ENCODE results near the gene C19orf33. TPM values are rescaled to one million over a fixed set of nuclear protein-coding genes. Genes with fewer than 3 reads are reported as not detected.

The C19orf33 gene
- polyA plus RNA-seq, 1 donor: 387 TPM

DNA sequence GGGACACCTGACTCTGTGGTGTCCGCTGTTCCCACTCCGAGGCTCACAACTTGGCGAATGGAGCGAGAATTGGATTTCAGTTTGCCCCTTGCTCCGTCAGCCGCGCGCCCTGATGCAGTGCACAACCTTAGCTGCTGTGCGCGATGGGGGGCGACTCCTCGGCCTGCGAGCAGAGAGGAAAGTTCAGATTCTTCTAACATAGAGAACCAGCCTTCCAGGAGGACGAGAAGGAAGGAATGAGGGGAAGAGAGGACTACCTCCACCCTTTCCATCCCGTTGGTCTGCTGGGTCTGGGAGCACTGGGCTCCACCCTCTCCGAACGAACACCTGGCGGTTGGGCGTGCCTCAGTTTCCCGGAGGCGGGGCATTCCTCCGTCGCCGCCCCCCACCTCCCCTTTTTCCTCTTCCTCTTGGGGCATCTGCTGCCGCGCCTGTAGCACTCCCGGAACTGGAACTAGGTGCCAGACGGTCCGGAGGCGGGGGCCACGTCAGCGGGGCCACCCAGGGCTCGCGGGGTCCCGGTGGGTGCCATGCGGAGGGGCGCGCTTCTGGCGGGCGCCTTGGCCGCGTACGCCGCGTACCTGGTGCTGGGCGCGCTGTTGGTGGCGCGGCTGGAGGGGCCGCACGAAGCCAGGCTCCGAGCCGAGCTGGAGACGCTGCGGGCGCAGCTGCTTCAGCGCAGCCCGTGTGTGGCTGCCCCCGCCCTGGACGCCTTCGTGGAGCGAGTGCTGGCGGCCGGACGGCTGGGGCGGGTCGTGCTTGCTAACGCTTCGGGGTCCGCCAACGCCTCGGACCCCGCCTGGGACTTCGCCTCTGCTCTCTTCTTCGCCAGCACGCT, 15.6 kb downstream of the C19orf33 start, which contains the start of gene KCNK6:
KCNK6 (plus strand) TSS at position 425 of the 838 bp plus-strand sequence; CDS start at position 531, 106 bp downstream.
- peak within 1 kb of the TSS; percentile 46 for H3K4me3 ChIP-seq (ENCODE audit: low read length)
- peak in 1 of 2 donors; percentile 62 for DNase-seq
- H3K4me1 ChIP-seq (ENCODE audit: control insufficient read depth, insufficient read depth, low read length): peaks cover 18% of the 10 kb centered on the region
- H3K27ac ChIP-seq (ENCODE audit: low read length): no peak within 1 kb of the TSS
- H3K36me3 ChIP-seq (ENCODE audit: control insufficient read depth, insufficient read depth, low read length): no peaks in the 10 kb centered on the region
- H3K27me3 ChIP-seq (ENCODE audit: control insufficient read depth, insufficient read depth, low read length): peaks cover 34% of the 10 kb centered on the region
- H3K9me3 ChIP-seq (ENCODE audit: control insufficient read depth, low read depth, low read length): no peaks in the 10 kb centered on the region
- no CpG with 5 or more reads among the region's 76 CpGs for WGBS (ENCODE audit: insufficient coverage, low lambda C conversion rate)

DNA sequence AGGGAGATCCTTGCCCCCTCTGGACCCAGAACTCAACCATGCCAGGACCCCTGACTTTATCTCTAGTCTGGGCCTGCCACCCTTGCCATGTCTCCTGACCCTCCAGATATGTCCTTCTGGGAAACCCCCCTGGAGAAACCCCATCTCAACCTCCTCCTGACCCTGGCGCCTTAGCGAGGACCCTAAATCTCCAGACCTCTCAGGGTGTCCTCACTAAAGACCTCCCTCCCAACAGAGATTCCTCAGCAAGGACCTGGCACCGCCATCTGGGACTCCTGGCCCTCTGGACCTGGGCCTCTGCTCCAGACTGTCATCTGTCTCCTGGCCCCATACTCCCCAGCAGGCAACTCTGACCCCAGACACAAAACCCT, 16.9 kb downstream of the C19orf33 start:
- Histone ChIP-seq H3K4me1 (ENCODE audit: control insufficient read depth, insufficient read depth, low read length) (peaks cover 13% of the 10 kb centered on the region), H3K9me3 (ENCODE audit: control insufficient read depth, low read depth, low read length) (no peaks in the 10 kb centered on the region), H3K27ac (ENCODE audit: low read length) (no peak overlapping the region), H3K27me3 (ENCODE audit: control insufficient read depth, insufficient read depth, low read length) (peaks cover 34% of the 10 kb centered on the region), H3K4me3 (ENCODE audit: low read length) (peak overlapping the region; percentile 3), H3K36me3 (ENCODE audit: control insufficient read depth, insufficient read depth, low read length) (no peaks in the 10 kb centered on the region)
- DNase-seq: no peak
- no CpG with 5 or more reads among the region's 3 CpGs for WGBS (ENCODE audit: insufficient coverage, low lambda C conversion rate)

DNA sequence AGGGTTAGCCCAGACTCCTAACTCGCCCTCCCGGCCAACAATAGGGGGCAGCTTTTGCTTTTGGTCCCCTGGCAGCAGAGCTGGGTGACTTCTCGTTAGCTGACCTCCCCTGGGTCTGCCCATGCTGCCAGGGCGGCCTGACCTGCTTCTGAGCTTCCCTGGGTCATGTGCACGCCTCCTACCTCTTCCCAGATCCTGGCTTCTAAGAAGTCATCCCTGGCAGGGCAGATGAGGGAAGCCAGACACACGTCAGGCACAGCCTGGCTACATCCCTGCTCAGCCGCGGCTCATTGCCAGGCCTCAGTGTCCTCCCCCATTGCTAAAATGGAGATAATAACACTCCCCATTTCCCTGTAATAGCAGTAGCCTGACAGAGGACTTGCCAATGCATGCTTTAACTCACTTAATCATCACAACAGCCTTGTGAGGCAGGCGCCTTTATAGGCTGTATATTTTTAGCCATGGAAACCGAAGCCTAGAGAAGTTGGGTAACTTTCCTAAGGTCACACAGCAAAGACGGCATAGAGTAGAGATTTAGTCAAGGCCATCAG, 17.7 kb downstream of the C19orf33 start:
- H3K4me1 ChIP-seq (ENCODE audit: control insufficient read depth, insufficient read depth, low read length): peaks cover 10% of the 10 kb centered on the region
- H3K27me3 ChIP-seq (ENCODE audit: control insufficient read depth, insufficient read depth, low read length): peaks cover 34% of the 10 kb centered on the region
- H3K4me3 ChIP-seq (ENCODE audit: low read length): no peak overlapping the region
- DNase-seq: peak in 1 of 2 donors; percentile 22
- WGBS (ENCODE audit: insufficient coverage, low lambda C conversion rate): no CpG with 5 or more reads among the region's 11 CpGs
- no peak overlapping the region for H3K27ac ChIP-seq (ENCODE audit: low read length)
- no peaks in the 10 kb centered on the region for H3K9me3 ChIP-seq (ENCODE audit: control insufficient read depth, low read depth, low read length)
- no peaks in the 10 kb centered on the region for H3K36me3 ChIP-seq (ENCODE audit: control insufficient read depth, insufficient read depth, low read length)

DNA sequence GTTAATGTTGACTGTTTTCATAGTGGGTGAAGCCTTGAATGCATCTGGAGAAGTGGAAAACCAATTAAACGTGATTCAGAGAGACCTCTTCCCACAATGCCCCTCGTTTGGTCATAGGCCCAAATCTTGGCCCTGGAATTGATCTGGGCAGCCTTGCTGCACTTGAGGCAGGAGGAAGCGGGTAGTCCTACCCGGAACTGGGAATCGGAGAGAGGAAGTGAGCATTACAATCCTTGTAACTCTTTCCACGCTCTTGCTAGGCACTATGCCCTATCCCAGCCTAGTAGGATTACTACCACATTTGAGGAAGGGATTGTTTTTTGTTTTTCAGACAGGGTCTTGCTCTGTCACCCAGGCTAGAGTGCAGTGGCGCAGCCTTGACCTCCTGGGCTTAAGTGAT, 19.2 kb downstream of the C19orf33 start:
- Histone ChIP-seq H3K27me3 (ENCODE audit: control insufficient read depth, insufficient read depth, low read length) (peaks cover 30% of the 10 kb centered on the region), H3K4me1 (ENCODE audit: control insufficient read depth, insufficient read depth, low read length) (peaks cover 10% of the 10 kb centered on the region), H3K27ac (ENCODE audit: low read length) (no peak overlapping the region), H3K4me3 (ENCODE audit: low read length) (no peak overlapping the region), H3K36me3 (ENCODE audit: control insufficient read depth, insufficient read depth, low read length) (no peaks in the 10 kb centered on the region), H3K9me3 (ENCODE audit: control insufficient read depth, low read depth, low read length) (no peaks in the 10 kb centered on the region)
- no peak for DNase-seq
- no CpG with 5 or more reads among the region's 7 CpGs for WGBS (ENCODE audit: insufficient coverage, low lambda C conversion rate)

DNA sequence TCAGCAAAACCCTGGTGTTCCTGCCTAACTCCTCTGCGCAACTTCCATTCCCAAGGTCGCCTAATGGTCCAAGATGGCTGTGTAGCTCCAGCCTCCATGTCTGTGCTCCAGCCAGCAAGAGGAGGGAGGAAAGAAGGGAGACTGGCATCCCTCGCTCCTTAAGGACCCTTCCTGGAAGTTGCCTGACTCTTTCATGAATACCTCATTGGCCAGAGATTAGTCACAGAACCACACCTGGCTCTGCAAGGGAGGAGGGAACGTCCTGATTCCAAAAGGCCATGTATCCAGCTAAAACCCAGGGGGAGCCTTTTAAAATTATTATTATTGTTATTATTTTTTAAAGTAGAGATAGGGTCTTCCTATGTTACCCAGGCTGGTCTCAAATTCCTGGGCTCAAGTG, 20.4 kb downstream of the C19orf33 start:
- H3K4me3 ChIP-seq (ENCODE audit: low read length): no peak overlapping the region
- peaks cover 19% of the 10 kb centered on the region for H3K27me3 ChIP-seq (ENCODE audit: control insufficient read depth, insufficient read depth, low read length)
- no peak for DNase-seq
- no CpG with 5 or more reads among the region's 4 CpGs for WGBS (ENCODE audit: insufficient coverage, low lambda C conversion rate)
- no peaks in the 10 kb centered on the region for H3K9me3 ChIP-seq (ENCODE audit: control insufficient read depth, low read depth, low read length)
- no peak overlapping the region for H3K27ac ChIP-seq (ENCODE audit: low read length)
- H3K4me1 ChIP-seq (ENCODE audit: control insufficient read depth, insufficient read depth, low read length): peaks cover 7% of the 10 kb centered on the region
- no peaks in the 10 kb centered on the region for H3K36me3 ChIP-seq (ENCODE audit: control insufficient read depth, insufficient read depth, low read length)

DNA sequence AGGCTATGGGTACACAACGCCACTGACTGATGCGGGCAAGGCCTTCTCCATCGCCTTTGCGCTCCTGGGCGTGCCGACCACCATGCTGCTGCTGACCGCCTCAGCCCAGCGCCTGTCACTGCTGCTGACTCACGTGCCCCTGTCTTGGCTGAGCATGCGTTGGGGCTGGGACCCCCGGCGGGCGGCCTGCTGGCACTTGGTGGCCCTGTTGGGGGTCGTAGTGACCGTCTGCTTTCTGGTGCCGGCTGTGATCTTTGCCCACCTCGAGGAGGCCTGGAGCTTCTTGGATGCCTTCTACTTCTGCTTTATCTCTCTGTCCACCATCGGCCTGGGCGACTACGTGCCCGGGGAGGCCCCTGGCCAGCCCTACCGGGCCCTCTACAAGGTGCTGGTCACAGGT, 22.5 kb downstream of the C19orf33 start:
- Histone ChIP-seq H3K27me3 (ENCODE audit: control insufficient read depth, insufficient read depth, low read length) (peaks cover 3% of the 10 kb centered on the region), H3K4me3 (ENCODE audit: low read length) (no peak overlapping the region), H3K9me3 (ENCODE audit: control insufficient read depth, low read depth, low read length) (no peaks in the 10 kb centered on the region), H3K36me3 (ENCODE audit: control insufficient read depth, insufficient read depth, low read length) (no peaks in the 10 kb centered on the region), H3K27ac (ENCODE audit: low read length) (no peak overlapping the region), H3K4me1 (ENCODE audit: control insufficient read depth, insufficient read depth, low read length) (no peaks in the 10 kb centered on the region)
- WGBS (ENCODE audit: insufficient coverage, low lambda C conversion rate): no CpG with 5 or more reads among the region's 22 CpGs
- DNase-seq: no peak

DNA sequence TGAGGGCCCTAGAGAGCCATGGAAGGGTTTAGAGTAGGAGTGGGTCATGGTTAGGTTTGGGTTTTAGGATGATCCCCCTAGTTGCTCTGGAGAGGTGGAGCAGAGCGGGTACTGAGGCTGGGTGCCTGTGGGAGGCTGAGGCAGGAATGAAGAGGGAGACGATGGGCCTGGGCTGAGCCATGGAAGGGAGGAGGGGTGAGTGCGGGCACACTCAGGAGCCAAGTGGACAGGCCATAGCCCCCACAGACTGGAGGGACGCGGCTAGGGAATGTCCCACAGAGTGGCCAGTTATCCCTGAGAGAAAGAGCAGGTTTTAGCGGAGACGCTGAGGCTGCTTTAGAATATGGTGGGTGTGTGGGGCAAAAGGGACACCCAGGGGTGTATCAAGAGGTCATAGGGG, 25.6 kb downstream of the C19orf33 start:
- no peak overlapping the region for H3K27ac ChIP-seq (ENCODE audit: low read length)
- no peak for DNase-seq
- 80% methylated on average over 2 of the region's 7 CpGs for WGBS (ENCODE audit: insufficient coverage, low lambda C conversion rate)
- H3K27me3 ChIP-seq (ENCODE audit: control insufficient read depth, insufficient read depth, low read length): no peaks in the 10 kb centered on the region
- H3K9me3 ChIP-seq (ENCODE audit: control insufficient read depth, low read depth, low read length): no peaks in the 10 kb centered on the region
- no peak overlapping the region for H3K4me3 ChIP-seq (ENCODE audit: low read length)
- no peaks in the 10 kb centered on the region for H3K4me1 ChIP-seq (ENCODE audit: control insufficient read depth, insufficient read depth, low read length)
- no peaks in the 10 kb centered on the region for H3K36me3 ChIP-seq (ENCODE audit: control insufficient read depth, insufficient read depth, low read length)

DNA sequence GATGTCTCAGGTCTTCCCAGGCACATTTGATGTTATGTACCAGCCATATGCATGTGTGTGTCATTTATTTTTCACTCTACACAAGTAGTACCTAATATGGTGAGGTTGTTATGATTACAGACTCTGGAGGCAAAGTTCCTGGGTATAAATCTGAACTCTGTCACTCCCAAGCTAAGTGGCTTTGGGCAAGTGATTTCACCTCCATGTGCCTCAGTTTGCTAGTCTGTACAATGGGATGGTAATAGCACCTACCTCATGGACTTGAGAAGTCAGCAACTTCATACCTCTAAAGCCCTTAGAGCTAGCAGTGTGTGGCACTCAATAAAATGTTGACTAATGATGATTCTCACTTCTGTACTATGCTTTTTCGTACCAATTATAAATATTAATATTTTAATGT, 27.7 kb downstream of the C19orf33 start:
- Histone ChIP-seq H3K9me3 (ENCODE audit: control insufficient read depth, low read depth, low read length) (no peaks in the 10 kb centered on the region), H3K27me3 (ENCODE audit: control insufficient read depth, insufficient read depth, low read length) (no peaks in the 10 kb centered on the region), H3K4me1 (ENCODE audit: control insufficient read depth, insufficient read depth, low read length) (no peaks in the 10 kb centered on the region), H3K4me3 (ENCODE audit: low read length) (no peak overlapping the region), H3K36me3 (ENCODE audit: control insufficient read depth, insufficient read depth, low read length) (no peaks in the 10 kb centered on the region), H3K27ac (ENCODE audit: low read length) (no peak overlapping the region)
- DNase-seq: no peak
- no CpG with 5 or more reads among the region's 1 CpG for WGBS (ENCODE audit: insufficient coverage, low lambda C conversion rate)

DNA sequence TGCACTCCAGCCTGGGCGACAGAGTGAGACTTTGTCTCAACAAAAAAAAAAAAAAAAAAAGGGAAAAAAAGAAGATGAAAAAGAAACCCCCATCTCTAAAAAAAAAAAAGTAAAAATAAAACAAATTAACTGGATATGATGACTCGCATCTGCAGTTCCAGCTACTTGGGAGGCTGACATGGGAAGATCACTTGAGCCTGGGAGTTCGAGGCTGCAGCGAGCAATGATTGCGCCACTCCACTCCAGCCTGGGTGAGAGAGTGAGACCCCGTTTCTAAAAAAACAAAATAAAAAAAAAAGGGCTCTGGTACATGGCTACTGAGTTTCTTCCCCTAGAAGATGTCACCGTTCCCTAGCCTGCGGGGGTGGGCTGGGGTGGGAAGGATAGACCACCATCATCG, 29.2 kb downstream of the C19orf33 start:
- Histone ChIP-seq H3K9me3 (ENCODE audit: control insufficient read depth, low read depth, low read length) (no peaks in the 10 kb centered on the region), H3K27ac (ENCODE audit: low read length) (no peak overlapping the region), H3K4me3 (ENCODE audit: low read length) (no peak overlapping the region), H3K27me3 (ENCODE audit: control insufficient read depth, insufficient read depth, low read length) (no peaks in the 10 kb centered on the region), H3K36me3 (ENCODE audit: control insufficient read depth, insufficient read depth, low read length) (no peaks in the 10 kb centered on the region), H3K4me1 (ENCODE audit: control insufficient read depth, insufficient read depth, low read length) (peaks cover 4% of the 10 kb centered on the region)
- DNase-seq: no peak
- WGBS (ENCODE audit: insufficient coverage, low lambda C conversion rate): no CpG with 5 or more reads among the region's 9 CpGs

DNA sequence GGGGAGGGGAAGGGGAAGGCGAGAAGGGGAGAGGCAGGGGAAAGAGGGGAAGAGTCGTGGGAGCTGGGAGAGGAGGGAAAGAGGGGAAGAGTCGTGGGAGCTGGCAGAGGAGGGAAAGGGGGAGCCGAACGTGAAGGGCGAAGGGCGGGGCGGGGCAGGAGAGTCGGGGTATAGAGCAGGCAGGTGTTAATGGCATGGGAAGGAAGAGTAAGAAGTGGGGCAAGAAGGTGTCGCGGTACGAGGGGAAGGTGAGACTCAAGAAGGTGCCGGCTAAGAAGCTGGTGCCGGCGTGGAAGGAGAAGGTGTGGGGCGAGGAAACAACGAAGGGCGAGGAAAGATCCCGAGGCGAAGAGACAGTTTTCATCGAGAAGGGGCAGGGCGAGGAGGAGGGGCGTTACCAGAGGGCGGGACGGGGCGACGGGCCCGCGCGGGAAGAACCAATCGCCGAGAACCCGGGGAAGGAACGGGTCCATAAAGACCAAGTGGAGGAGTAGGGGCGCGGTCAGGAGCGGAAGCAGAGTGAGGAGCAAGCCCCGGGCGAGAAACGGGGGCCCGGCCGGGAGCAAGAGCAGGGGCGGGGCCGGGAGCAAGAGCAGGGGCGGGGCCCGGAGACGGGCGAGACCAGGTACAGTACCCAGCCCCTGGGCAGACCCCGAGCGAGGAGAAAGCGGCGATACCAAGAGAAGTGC, 32.0 kb downstream of the C19orf33 start:
- peak; percentile 96 to 98 for DNase-seq
- Histone ChIP-seq H3K36me3 (ENCODE audit: control insufficient read depth, insufficient read depth, low read length) (no peaks in the 10 kb centered on the region), H3K27me3 (ENCODE audit: control insufficient read depth, insufficient read depth, low read length) (no peaks in the 10 kb centered on the region), H3K27ac (ENCODE audit: low read length) (peak overlapping the region; percentile 98), H3K4me1 (ENCODE audit: control insufficient read depth, insufficient read depth, low read length) (peaks cover 10% of the 10 kb centered on the region), H3K4me3 (ENCODE audit: low read length) (peak overlapping the region; percentile 70), H3K9me3 (ENCODE audit: control insufficient read depth, low read depth, low read length) (no peaks in the 10 kb centered on the region)
- WGBS (ENCODE audit: insufficient coverage, low lambda C conversion rate): 0% methylated on average over 1 of the region's 52 CpGs

All from large intestine (tissue), 3 donors.